ENCODE measurements around the gene SKIC2. TPM values are rescaled to one million over a fixed set of nuclear protein-coding genes. Genes with fewer than 3 reads are reported as not detected.

The SKIC2 gene
- total and polyA plus RNA-seq, 2 donors (not counting 1 experiment from before 2014, with no cell fraction given), result 21.6 to 58.0 TPM

DNA sequence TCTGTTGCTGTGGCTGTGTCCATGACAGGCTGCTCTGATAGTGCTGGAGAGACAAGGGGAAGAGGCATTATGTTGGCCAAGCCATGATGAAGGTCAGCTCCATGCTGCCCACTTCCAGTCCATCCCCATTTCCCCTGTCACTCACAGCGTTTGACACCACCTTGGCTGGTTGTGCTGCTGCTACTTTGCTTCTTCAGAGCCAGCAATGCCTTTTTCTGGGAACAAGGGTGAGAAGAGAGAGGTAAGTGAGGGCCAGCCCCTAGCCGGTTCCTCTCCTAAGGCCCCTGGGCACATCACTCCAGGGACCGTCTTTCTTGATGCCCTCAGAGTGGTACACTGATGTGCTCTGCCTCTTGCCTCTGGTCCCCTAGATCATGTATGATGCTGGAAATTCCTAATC is 2.2 kb upstream of the SKIC2 start:
- Histone ChIP-seq H3K9me3 (ENCODE audit: control insufficient read depth, insufficient read depth, low read depth, low read length) (no peaks in the 10 kb centered on the region), H3K27me3 (ENCODE audit: control insufficient read depth, insufficient read depth, low read length) (no peaks in the 10 kb centered on the region), H3K4me3 (replicated peaks in 1 of 4; ENCODE audit: control extremely low read depth in 1 of 4, insufficient read depth in 1 of 4, low read depth in 3 of 4, low read length in 4 of 4) (no peak overlapping the region), H3K36me3 (ENCODE audit: control insufficient read depth, insufficient read depth, low read length) (peaks cover 22% of the 10 kb centered on the region), H3K79me2 (ENCODE audit: control insufficient read depth, insufficient read depth, low read length) (peaks cover 24% of the 10 kb centered on the region), H3K4me1 (ENCODE audit: control insufficient read depth, extremely low read depth, insufficient read depth, low read length) (peaks cover 3% of the 10 kb centered on the region), H3K27ac (ENCODE audit: insufficient read depth, low read length) (no peak overlapping the region), H4K20me1 (ENCODE audit: control insufficient read depth, extremely low read depth, insufficient read depth, low read length) (no peaks in the 10 kb centered on the region), H3K9ac (ENCODE audit: insufficient read depth, low read length) (no peak overlapping the region), H3K4me2 (ENCODE audit: extremely low read depth, insufficient read depth, low read length) (no peak overlapping the region), H2AFZ (ENCODE audit: low read length) (no peak overlapping the region)
- no peak for DNase-seq (ENCODE audit: low read depth in 2 of 2)
- TF ChIP-seq, protein P1, sequence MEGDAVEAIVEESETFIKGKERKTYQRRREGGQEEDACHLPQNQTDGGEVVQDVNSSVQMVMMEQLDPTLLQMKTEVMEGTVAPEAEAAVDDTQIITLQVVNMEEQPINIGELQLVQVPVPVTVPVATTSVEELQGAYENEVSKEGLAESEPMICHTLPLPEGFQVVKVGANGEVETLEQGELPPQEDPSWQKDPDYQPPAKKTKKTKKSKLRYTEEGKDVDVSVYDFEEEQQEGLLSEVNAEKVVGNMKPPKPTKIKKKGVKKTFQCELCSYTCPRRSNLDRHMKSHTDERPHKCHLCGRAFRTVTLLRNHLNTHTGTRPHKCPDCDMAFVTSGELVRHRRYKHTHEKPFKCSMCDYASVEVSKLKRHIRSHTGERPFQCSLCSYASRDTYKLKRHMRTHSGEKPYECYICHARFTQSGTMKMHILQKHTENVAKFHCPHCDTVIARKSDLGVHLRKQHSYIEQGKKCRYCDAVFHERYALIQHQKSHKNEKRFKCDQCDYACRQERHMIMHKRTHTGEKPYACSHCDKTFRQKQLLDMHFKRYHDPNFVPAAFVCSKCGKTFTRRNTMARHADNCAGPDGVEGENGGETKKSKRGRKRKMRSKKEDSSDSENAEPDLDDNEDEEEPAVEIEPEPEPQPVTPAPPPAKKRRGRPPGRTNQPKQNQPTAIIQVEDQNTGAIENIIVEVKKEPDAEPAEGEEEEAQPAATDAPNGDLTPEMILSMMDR (conservative IDR thresholded peaks at IDR 0.05 in 1 of 2, IDR thresholded peaks at IDR 0.05 in 1 of 2; ENCODE audit: low read depth in 1 of 2, low read length in 2 of 2), result no peak

DNA sequence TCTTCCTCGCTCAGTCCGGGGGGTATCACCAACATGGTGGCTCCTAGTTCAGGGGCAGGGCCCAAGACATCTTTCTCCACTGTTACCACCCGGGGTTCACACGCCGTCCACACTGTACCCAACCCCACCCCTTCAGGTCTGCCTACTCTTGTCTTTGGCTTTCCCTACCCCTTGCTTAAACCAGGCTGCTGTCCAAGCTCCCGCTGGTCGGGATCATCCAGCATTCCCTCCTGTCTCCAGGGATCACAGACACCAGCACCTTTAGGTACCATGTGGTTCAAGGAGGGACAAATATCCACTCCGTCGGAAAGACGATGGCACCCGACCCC is 599 bp upstream of the SKIC2 start:
- H3K79me2 ChIP-seq (ENCODE audit: control insufficient read depth, insufficient read depth, low read length), result peaks cover 24% of the 10 kb centered on the region
- H3K4me1 ChIP-seq (ENCODE audit: control insufficient read depth, extremely low read depth, insufficient read depth, low read length), result peaks cover 3% of the 10 kb centered on the region
- H4K20me1 ChIP-seq (ENCODE audit: control insufficient read depth, extremely low read depth, insufficient read depth, low read length), result no peaks in the 10 kb centered on the region
- peak overlapping the region; percentile 81 to 99 (median 98) for H3K4me3 ChIP-seq (replicated peaks in 1 of 4; ENCODE audit: control extremely low read depth in 1 of 4, insufficient read depth in 1 of 4, low read depth in 3 of 4, low read length in 4 of 4)
- DNase-seq (ENCODE audit: low read depth in 2 of 2), result no peak
- peak overlapping the region; percentile 65 for H2AFZ ChIP-seq (ENCODE audit: low read length)
- H3K9ac ChIP-seq (ENCODE audit: insufficient read depth, low read length), result peak overlapping the region; percentile 88
- H3K36me3 ChIP-seq (ENCODE audit: control insufficient read depth, insufficient read depth, low read length), result peaks cover 22% of the 10 kb centered on the region
- H3K27me3 ChIP-seq (ENCODE audit: control insufficient read depth, insufficient read depth, low read length), result no peaks in the 10 kb centered on the region
- H3K27ac ChIP-seq (ENCODE audit: insufficient read depth, low read length), result peak overlapping the region; percentile 94
- H3K9me3 ChIP-seq (ENCODE audit: control insufficient read depth, insufficient read depth, low read depth, low read length), result no peaks in the 10 kb centered on the region
- peak overlapping the region; percentile 82 for H3K4me2 ChIP-seq (ENCODE audit: extremely low read depth, insufficient read depth, low read length)
- TF ChIP-seq, protein P1 (conservative IDR thresholded peaks at IDR 0.05 in 1 of 2, IDR thresholded peaks at IDR 0.05 in 1 of 2; ENCODE audit: low read depth in 1 of 2, low read length in 2 of 2), result no peak
- TF ChIP-seq EZH2 (IDR thresholded peaks at IDR 0.05; ENCODE audit: low read length, missing control alignments), result no peak

DNA sequence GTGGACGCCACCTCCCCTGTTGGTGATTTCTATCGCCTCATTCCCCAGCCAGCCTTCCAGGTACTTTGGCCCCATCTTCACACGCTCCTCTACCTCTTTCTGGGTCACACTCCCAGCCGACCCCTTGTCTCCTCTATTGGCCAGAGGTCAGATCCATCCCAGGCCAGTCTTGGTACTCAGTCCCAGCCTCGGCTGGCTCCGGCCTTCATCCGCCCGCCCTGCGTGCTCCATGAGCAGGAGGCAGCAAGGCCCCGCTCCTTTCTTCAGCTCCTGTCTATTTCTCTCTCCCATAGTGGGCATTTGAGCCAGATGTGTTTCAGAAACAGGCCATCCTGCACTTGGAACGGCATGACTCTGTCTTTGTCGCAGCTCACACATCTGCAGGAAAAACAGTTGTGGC is 2.6 kb downstream of the SKIC2 start:
- H3K4me1 ChIP-seq (ENCODE audit: control insufficient read depth, extremely low read depth, insufficient read depth, low read length), result peaks cover 3% of the 10 kb centered on the region
- H3K4me3 ChIP-seq (replicated peaks in 1 of 4; ENCODE audit: control extremely low read depth in 1 of 4, insufficient read depth in 1 of 4, low read depth in 3 of 4, low read length in 4 of 4), result no peak overlapping the region
- H3K27me3 ChIP-seq (ENCODE audit: control insufficient read depth, insufficient read depth, low read length), result no peaks in the 10 kb centered on the region
- H2AFZ ChIP-seq (ENCODE audit: low read length), result no peak overlapping the region
- no peak overlapping the region for H3K4me2 ChIP-seq (ENCODE audit: extremely low read depth, insufficient read depth, low read length)
- H3K36me3 ChIP-seq (ENCODE audit: control insufficient read depth, insufficient read depth, low read length), result peaks cover 20% of the 10 kb centered on the region
- peaks cover 23% of the 10 kb centered on the region for H3K79me2 ChIP-seq (ENCODE audit: control insufficient read depth, insufficient read depth, low read length)
- DNase-seq (ENCODE audit: low read depth in 2 of 2), result no peak
- H3K27ac ChIP-seq (ENCODE audit: insufficient read depth, low read length), result no peak overlapping the region
- no peaks in the 10 kb centered on the region for H3K9me3 ChIP-seq (ENCODE audit: control insufficient read depth, insufficient read depth, low read depth, low read length)
- H4K20me1 ChIP-seq (ENCODE audit: control insufficient read depth, extremely low read depth, insufficient read depth, low read length), result no peaks in the 10 kb centered on the region
- H3K9ac ChIP-seq (ENCODE audit: insufficient read depth, low read length), result no peak overlapping the region
- no peak for TF ChIP-seq EZH2 (IDR thresholded peaks at IDR 0.05; ENCODE audit: low read length, missing control alignments)
- TF ChIP-seq, protein P1 (conservative IDR thresholded peaks at IDR 0.05 in 1 of 2, IDR thresholded peaks at IDR 0.05 in 1 of 2; ENCODE audit: low read depth in 1 of 2, low read length in 2 of 2), result no peak

All from fibroblast of lung (primary cell).